GM12873 (cell line): ENCODE data around the gene ZSWIM4.

ENCODE experiments used
- TF ChIP-seq, protein P1 (sequence below): IDR thresholded peaks from 2 replicates; pipeline ENCODE4 v1.5.1; 2012; ENCODE audit warnings: low read depth, mild to moderate bottlenecking, moderate library complexity, low read length, control low read depth; ENCODE audit not compliant: insufficient read depth; ENCODE audit errors: missing control alignments

ZSWIM4 gene

DNA sequence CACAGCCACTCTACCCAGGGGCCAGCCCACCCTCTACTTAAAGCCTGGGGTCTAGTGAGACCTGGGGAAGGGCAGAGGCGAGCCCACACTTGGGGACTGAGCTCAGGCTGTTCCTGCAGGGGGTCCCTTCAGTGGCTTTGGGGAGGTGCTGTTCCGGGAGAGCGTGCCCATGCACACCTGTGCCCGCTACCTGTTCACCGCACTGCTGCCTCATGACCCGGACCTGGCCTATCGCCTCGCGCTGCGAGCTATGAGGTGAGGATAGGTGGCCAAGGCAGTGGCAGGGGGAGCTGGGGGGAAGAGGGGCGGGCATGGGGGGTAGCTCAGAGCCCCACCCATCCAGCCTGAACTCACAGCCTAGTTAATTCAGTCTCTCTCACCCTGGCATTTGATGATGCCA lies 24.0 kb downstream of the ZSWIM4 start:
- TF ChIP-seq, protein P1, sequence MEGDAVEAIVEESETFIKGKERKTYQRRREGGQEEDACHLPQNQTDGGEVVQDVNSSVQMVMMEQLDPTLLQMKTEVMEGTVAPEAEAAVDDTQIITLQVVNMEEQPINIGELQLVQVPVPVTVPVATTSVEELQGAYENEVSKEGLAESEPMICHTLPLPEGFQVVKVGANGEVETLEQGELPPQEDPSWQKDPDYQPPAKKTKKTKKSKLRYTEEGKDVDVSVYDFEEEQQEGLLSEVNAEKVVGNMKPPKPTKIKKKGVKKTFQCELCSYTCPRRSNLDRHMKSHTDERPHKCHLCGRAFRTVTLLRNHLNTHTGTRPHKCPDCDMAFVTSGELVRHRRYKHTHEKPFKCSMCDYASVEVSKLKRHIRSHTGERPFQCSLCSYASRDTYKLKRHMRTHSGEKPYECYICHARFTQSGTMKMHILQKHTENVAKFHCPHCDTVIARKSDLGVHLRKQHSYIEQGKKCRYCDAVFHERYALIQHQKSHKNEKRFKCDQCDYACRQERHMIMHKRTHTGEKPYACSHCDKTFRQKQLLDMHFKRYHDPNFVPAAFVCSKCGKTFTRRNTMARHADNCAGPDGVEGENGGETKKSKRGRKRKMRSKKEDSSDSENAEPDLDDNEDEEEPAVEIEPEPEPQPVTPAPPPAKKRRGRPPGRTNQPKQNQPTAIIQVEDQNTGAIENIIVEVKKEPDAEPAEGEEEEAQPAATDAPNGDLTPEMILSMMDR = no peak

DNA sequence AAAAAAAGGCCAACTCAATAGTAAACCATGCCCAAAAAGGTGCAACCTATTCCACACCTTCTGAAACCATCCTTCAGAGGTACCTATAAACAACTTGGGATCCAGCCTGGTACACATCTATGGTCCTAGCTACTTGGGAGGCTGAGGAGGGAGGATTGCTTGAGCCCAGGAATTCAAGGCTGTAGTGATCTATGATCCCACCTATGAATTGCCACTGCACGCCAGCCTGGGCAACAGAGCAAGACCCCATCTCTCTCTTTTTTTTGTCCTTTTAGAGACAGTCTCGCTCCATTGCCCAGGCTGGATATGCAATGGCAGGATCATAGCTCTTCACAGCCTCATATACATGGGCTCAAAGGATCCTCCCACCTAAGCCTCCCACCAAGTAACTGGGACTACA lies 26.0 kb downstream of the ZSWIM4 start:
- TF ChIP-seq, protein P1 = no peak

DNA sequence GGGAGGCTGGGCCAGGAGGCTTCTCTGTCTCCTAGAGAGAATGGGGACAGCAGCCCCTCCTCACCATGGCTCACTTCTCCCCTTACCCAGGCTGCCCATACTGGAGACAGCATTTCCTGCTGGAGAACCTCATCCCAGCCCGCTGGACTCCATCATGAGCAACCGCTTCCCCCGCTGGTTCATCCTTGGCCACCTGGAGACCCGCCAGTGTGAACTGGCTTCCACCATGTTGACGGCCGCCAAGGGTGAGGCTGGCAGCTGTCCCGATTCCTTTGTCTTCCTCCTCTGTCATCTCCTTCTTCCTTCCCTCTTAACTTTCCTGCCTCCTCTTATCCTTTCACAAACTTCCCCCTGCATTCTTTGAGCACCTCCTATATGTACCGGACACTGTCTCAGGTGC lies 28.0 kb downstream of the ZSWIM4 start:
- TF ChIP-seq, protein P1 = no peak

GRCh38 chr19:13823901-13824300 lies 28.7 kb downstream of the ZSWIM4 start:
- TF ChIP-seq, protein P1 = no peak

DNA sequence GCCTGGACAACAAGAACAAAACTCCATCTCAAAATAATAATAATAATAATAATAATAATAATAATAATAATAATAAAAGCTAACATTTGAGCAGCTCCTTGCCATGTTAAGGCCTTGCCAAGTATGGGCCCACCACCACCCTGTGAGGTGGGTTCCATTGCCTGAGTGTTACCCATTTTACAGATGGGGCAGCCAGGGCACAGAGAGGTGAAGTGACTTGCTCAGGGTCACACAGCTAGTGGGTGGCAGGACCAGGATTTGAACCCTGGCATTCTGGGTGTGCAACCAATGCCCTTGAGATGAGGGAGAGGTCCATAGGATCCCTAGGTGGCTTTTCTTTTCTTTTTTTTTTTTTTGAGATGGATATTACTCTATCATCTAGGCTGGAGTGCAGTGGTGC lies 29.5 kb downstream of the ZSWIM4 start:
- TF ChIP-seq, protein P1 = no peak

- TF ChIP-seq, protein P1 = peak; percentile 37
Observed at GRCh38 chr19:13825489-13826441, 30.5 kb downstream of the ZSWIM4 start.

DNA sequence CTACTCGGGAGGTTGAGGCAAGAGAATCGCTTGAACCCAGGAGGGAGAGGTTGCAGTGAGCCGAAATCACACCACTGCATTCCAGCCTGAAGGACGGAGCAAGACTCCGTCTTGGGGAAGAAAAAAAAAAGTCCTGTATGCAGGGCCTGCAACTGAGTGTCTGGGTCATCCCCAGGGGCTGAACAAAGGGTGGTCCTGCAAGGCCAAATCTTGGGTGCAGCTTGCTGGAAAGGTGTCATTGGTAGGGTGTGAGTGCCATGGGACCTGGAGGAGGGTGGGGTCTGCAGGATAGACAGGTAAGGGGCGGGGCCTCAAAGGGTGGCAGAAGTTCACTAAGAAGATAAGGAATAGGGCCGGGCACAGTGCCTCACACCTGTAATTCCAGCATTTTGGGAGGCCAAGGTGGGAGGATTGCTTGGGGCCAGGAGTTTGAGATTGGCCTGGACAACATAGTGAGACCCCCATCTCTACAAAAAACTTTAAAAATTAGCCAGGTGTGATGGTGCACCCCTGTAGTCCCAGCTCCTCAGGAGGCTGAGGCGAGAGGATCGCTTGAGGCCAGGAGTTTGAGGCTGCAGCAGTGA lies 31.5 kb downstream of the ZSWIM4 start:
- TF ChIP-seq, protein P1 = no peak
